PC-9 (cell line): Measurements from ENCODE around the gene KRT32.

Experiments
- CTCF ChIP-seq: fragments of 200-600 bp; sonication (generic); conservative IDR thresholded peaks from 2 replicates; pipeline ENCODE4 v1.6.1; 2017; ENCODE audit warnings: mixed run types, antibody characterized with exemption, mild to moderate bottlenecking, moderate library complexity
- EZH2 ChIP-seq: fragments of 200-600 bp; sonication (generic); IDR thresholded peaks from 2 replicates; pipeline ENCODE4 v1.8.0; 2017; ENCODE audit warnings: antibody characterized with exemption, low read depth

- TF ChIP-seq CTCF = no peak
- no peak for TF ChIP-seq EZH2
Measured at GRCh38 chr17:41466988-41467387, at the start of gene KRT32.
